Endothelial cell of umbilical vein (primary cell): ENCODE data around the gene ITGA2.

Experiments used
- EZH2 ChIP-seq: IDR thresholded peaks from 2 replicates; pipeline ENCODE4 v1.6.1; 2012; ENCODE audit warnings: borderline replicate concordance, low read depth, mild to moderate bottlenecking, moderate library complexity, low read length, inconsistent platforms; ENCODE audit not compliant: severe bottlenecking
- FOS ChIP-seq: IDR thresholded peaks from 2 replicates; pipeline ENCODE4 v1.6.1; 2011; ENCODE audit warnings: mild to moderate bottlenecking, low read length, moderate library complexity, borderline replicate concordance; ENCODE audit not compliant: insufficient read depth
- GATA2 ChIP-seq: IDR thresholded peaks from 2 replicates; pipeline ENCODE4 v1.7.0; 2011; ENCODE audit warnings: low read depth, mild to moderate bottlenecking, moderate library complexity, mixed read lengths, low read length; ENCODE audit not compliant: insufficient read length, insufficient read depth
- POLR2A ChIP-seq: IDR thresholded peaks from 2 replicates; pipeline ENCODE4 v1.6.1; 2012; ENCODE audit warnings: low read depth, mild to moderate bottlenecking, control low read depth, low read length
- TF ChIP-seq, protein P1 (sequence below), 2 donors: IDR thresholded peaks; 1 replicate in 1 of 2; 2 replicates in 1 of 2; pipeline ENCODE4 v1.5.1; 2011; ENCODE audit warnings: low read length in 2 of 2, mild to moderate bottlenecking in 2 of 2, moderate library complexity in 2 of 2, control low read depth in 1 of 2, inconsistent platforms in 1 of 2, low read depth in 1 of 2; ENCODE audit not compliant: insufficient read depth in 1 of 2; ENCODE audit errors: extremely low read depth in 1 of 2

DNA sequence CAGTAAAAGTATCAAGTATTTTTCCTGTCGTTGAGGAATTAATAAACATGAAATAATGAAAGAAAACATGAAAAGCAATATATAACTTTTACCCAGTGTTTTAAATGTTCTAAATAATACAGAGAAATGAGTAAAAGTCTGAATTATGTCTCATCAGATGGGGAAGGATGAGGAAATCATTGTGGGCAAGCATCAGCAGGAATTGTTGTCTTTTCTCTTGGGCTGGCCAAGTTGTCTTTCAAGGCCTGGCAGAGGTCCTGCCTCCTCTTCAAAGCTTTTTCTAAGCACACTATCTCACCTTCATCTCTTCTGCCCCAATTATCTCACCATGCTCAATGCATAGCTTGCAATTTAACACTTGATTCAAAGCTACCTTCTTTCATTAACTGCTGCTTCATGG is 78.5 kb downstream of the ITGA2 start:
- TF ChIP-seq EZH2: no peak
- TF ChIP-seq, protein P1, sequence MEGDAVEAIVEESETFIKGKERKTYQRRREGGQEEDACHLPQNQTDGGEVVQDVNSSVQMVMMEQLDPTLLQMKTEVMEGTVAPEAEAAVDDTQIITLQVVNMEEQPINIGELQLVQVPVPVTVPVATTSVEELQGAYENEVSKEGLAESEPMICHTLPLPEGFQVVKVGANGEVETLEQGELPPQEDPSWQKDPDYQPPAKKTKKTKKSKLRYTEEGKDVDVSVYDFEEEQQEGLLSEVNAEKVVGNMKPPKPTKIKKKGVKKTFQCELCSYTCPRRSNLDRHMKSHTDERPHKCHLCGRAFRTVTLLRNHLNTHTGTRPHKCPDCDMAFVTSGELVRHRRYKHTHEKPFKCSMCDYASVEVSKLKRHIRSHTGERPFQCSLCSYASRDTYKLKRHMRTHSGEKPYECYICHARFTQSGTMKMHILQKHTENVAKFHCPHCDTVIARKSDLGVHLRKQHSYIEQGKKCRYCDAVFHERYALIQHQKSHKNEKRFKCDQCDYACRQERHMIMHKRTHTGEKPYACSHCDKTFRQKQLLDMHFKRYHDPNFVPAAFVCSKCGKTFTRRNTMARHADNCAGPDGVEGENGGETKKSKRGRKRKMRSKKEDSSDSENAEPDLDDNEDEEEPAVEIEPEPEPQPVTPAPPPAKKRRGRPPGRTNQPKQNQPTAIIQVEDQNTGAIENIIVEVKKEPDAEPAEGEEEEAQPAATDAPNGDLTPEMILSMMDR (IDR thresholded peaks at IDR 0.05; ENCODE audit: extremely low read depth in 1 of 2, insufficient read depth in 1 of 2, low read depth in 1 of 2, low read length in 2 of 2): no peak
- no peak for TF ChIP-seq POLR2A
- no peak for TF ChIP-seq GATA2
- no peak for TF ChIP-seq FOS
